HEK293 (cell line): ENCODE measurements around the gene NEMP1.

Experiments used
- KLF10 ChIP-seq: fragments of 450-650 bp; IDR thresholded peaks from 2 replicates; pipeline ENCODE4 v1.5.1; 2018; ENCODE audit warnings: missing biosample characterization, mild to moderate bottlenecking, missing genetic modification characterization
- KLF16 ChIP-seq: fragments of 450-650 bp; formaldehyde crosslinking; IDR thresholded peaks from 2 replicates; pipeline ENCODE4 v1.5.1; 2017; ENCODE audit warnings: missing biosample characterization, missing genetic modification characterization
- KLF17 ChIP-seq: fragments of 450-650 bp; formaldehyde crosslinking; IDR thresholded peaks from 2 replicates; pipeline ENCODE4 v1.5.1; 2016; ENCODE audit warnings: missing biosample characterization, missing genetic modification characterization
- MYNN ChIP-seq: fragments of 450-650 bp; formaldehyde crosslinking; IDR thresholded peaks from 2 replicates; pipeline ENCODE4 v1.5.1; 2016; ENCODE audit warnings: missing biosample characterization, missing genetic modification characterization, borderline replicate concordance
- PRDM1 ChIP-seq: fragments of 450-650 bp; formaldehyde crosslinking; IDR thresholded peaks from 2 replicates; pipeline ENCODE4; 2016; ENCODE audit warnings: missing biosample characterization, missing genetic modification characterization
- PRDM6 ChIP-seq: fragments of 450-650 bp; formaldehyde crosslinking; IDR thresholded peaks from 2 replicates; pipeline ENCODE4 v1.5.1; 2017; ENCODE audit warnings: missing biosample characterization, missing genetic modification characterization
- SP3 ChIP-seq: fragments of 450-650 bp; formaldehyde crosslinking; IDR thresholded peaks from 2 replicates; pipeline ENCODE4 v1.5.1; 2016; ENCODE audit warnings: missing biosample characterization, missing genetic modification characterization
- WT1 ChIP-seq: fragments of 450-650 bp; formaldehyde crosslinking; IDR thresholded peaks from 2 replicates; pipeline ENCODE4 v1.5.1; 2016; ENCODE audit warnings: missing biosample characterization, missing genetic modification characterization
- YY1 ChIP-seq: fragments of 450-650 bp; formaldehyde crosslinking; IDR thresholded peaks from 2 replicates; pipeline ENCODE4 v1.5.1; 2018; ENCODE audit warnings: missing biosample characterization, missing genetic modification characterization
- ZBTB48 ChIP-seq: fragments of 450-650 bp; formaldehyde crosslinking; IDR thresholded peaks from 2 replicates; pipeline ENCODE4 v1.5.1; 2016; ENCODE audit warnings: missing biosample characterization, missing genetic modification characterization
- ZFHX2 ChIP-seq: fragments of 450-650 bp; formaldehyde crosslinking; conservative IDR thresholded peaks from 2 replicates; pipeline ENCODE4 v1.5.1; 2016; ENCODE audit warnings: missing biosample characterization, missing genetic modification characterization
- ZFP37 ChIP-seq: fragments of 450-650 bp; formaldehyde crosslinking; IDR thresholded peaks from 2 replicates; pipeline ENCODE4 v1.5.1; 2016; ENCODE audit warnings: missing biosample characterization, missing genetic modification characterization
- ZNF133 ChIP-seq: fragments of 450-650 bp; formaldehyde crosslinking; IDR thresholded peaks from 2 replicates; pipeline ENCODE4 v1.5.1; 2016; ENCODE audit warnings: missing biosample characterization, missing genetic modification characterization
- ZNF146 ChIP-seq: fragments of 450-650 bp; formaldehyde crosslinking; IDR thresholded peaks from 2 replicates; pipeline ENCODE4 v1.5.1; 2016; ENCODE audit warnings: missing biosample characterization, missing genetic modification characterization
- ZNF174 ChIP-seq: fragments of 450-650 bp; formaldehyde crosslinking; IDR thresholded peaks from 2 replicates; pipeline ENCODE4 v1.5.0; 2017; ENCODE audit warnings: missing biosample characterization, mild to moderate bottlenecking, missing genetic modification characterization
- ZNF2 ChIP-seq: fragments of 450-650 bp; formaldehyde crosslinking; IDR thresholded peaks from 2 replicates; pipeline ENCODE4 v1.5.1; 2016; ENCODE audit warnings: missing biosample characterization, missing genetic modification characterization
- ZNF24 ChIP-seq: fragments of 450-650 bp; formaldehyde crosslinking; IDR thresholded peaks from 2 replicates; pipeline ENCODE4 v1.5.1; 2016; ENCODE audit warnings: missing biosample characterization, missing genetic modification characterization
- ZNF280C ChIP-seq: fragments of 450-650 bp; formaldehyde crosslinking; IDR thresholded peaks from 2 replicates; pipeline ENCODE4 v1.5.1; 2016; ENCODE audit warnings: missing biosample characterization, missing genetic modification characterization
- ZNF350 ChIP-seq: fragments of 450-650 bp; formaldehyde crosslinking; IDR thresholded peaks from 2 replicates; pipeline ENCODE4 v1.5.0; 2017; ENCODE audit warnings: missing biosample characterization, mild to moderate bottlenecking, missing genetic modification characterization
- ZNF48 ChIP-seq: fragments of 450-650 bp; formaldehyde crosslinking; IDR thresholded peaks from 2 replicates; pipeline ENCODE4 v1.5.1; 2016; ENCODE audit warnings: missing biosample characterization, missing genetic modification characterization
- ZNF488 ChIP-seq: fragments of 450-650 bp; formaldehyde crosslinking; IDR thresholded peaks from 2 replicates; pipeline ENCODE4 v1.5.1; 2016; ENCODE audit warnings: missing biosample characterization, missing genetic modification characterization
- ZNF521 ChIP-seq: fragments of 450-650 bp; formaldehyde crosslinking; IDR thresholded peaks from 2 replicates; pipeline ENCODE4 v1.5.1; 2017; ENCODE audit warnings: missing biosample characterization, mild to moderate bottlenecking, missing genetic modification characterization
- ZNF544 ChIP-seq: fragments of 450-650 bp; formaldehyde crosslinking; IDR thresholded peaks from 2 replicates; pipeline ENCODE4 v1.5.0; 2017; ENCODE audit warnings: missing biosample characterization, missing genetic modification characterization
- ZNF639 ChIP-seq: fragments of 450-650 bp; formaldehyde crosslinking; IDR thresholded peaks from 2 replicates; pipeline ENCODE4 v1.5.1; 2016; ENCODE audit warnings: missing biosample characterization, missing genetic modification characterization
- ZNF704 ChIP-seq: fragments of 450-650 bp; formaldehyde crosslinking; IDR thresholded peaks from 2 replicates; pipeline ENCODE4 v1.5.1; 2016; ENCODE audit warnings: missing biosample characterization, missing genetic modification characterization
- ZSCAN18 ChIP-seq: fragments of 450-650 bp; formaldehyde crosslinking; IDR thresholded peaks from 2 replicates; pipeline ENCODE4 v1.5.1; 2016; ENCODE audit warnings: missing biosample characterization, missing genetic modification characterization

The NEMP1 gene

GRCh38 chr12:57088354-57089270 is 10.0 kb upstream of the NEMP1 start, which contains the start of gene NAB2 (continued):
- TF ChIP-seq WT1 (tag by site-specific recombination) (peak; percentile 40), ZNF146 (tag by site-specific recombination) (peak; percentile 38; the same call in 1 of the 2 replicates), ZFP37 (0 out of 2 replicates have a peak, but pooled peaks have one; percentile 2), KLF10 (peak; percentile 81; the same call in 1 of the 2 replicates), ZSCAN18 (tag by site-specific recombination) (no peak), YY1 (no peak), ZNF133 (tag by site-specific recombination) (no peak), ZBTB48 (tag by site-specific recombination) (peak; percentile 40; the same call in 1 of the 2 replicates), ZNF488 (tag by site-specific recombination) (no peak), ZNF2 (peak; percentile 59; the same call in 1 of the 2 replicates), KLF17 (tag by site-specific recombination) (peak; percentile 28), ZNF544 (no peak), ZNF639 (tag by site-specific recombination) (no peak), ZNF174 (tag by site-specific recombination) (no peak), PRDM1 (tag by site-specific recombination) (no peak; the same call in 1 of the 2 replicates), ZNF521 (no peak), ZNF350 (tag by site-specific recombination) (no peak), KLF16 (tag by site-specific recombination) (peak; percentile 80), ZNF704 (tag by site-specific recombination) (no peak), ZNF24 (tag by site-specific recombination) (peak; percentile 44; the same call in 1 of the 2 replicates), ZFHX2 (tag by site-specific recombination) (peak; percentile 95), MYNN (tag by site-specific recombination) (no peak), ZNF48 (tag by site-specific recombination) (no peak), PRDM6 (tag by site-specific recombination) (no peak), ZNF280C (tag by site-specific recombination) (no peak), SP3 (tag by site-specific recombination) (peak; percentile 34)
